ENCODE results near the gene PRND. TPM values are rescaled to one million over a fixed set of nuclear protein-coding genes. Genes with fewer than 3 reads are reported as not detected.

PRND gene
- total and polyA plus RNA-seq, 2 of the 13 experiments (the other 11 are each of a cell fraction or from before 2014, with no cell fraction given) = not detected

- TF ChIP-seq ZNF512B (CRISPR knock-in tag; IDR thresholded peaks at IDR 0.05; ENCODE audit: borderline replicate concordance) (0 out of 2 replicates have a peak, but pooled peaks have one; percentile 72), ARNTL (CRISPR knock-in tag; IDR thresholded peaks at IDR 0.05) (no peak), CBX2 (IDR thresholded peaks at IDR 0.05; ENCODE audit: low read depth, low read length) (no peak), CBX2 (CRISPR knock-in tag; IDR thresholded peaks at IDR 0.05; ENCODE audit: low read depth) (no peak), ZNF660 (CRISPR knock-in tag; IDR thresholded peaks at IDR 0.05; ENCODE audit: borderline replicate concordance, low read depth) (no peak), YEATS4 (CRISPR knock-in tag; IDR thresholded peaks at IDR 0.05; ENCODE audit: borderline replicate concordance) (peak; percentile 49; the same call in 1 of the 2 replicates), CREB3 (CRISPR knock-in tag; IDR thresholded peaks at IDR 0.05) (no peak), GLMP (CRISPR knock-in tag; IDR thresholded peaks at IDR 0.05; ENCODE audit: borderline replicate concordance) (no peak), JUND (CRISPR knock-in tag; IDR thresholded peaks at IDR 0.05) (no peak), CBX5 (CRISPR knock-in tag; IDR thresholded peaks at IDR 0.05; ENCODE audit: borderline replicate concordance) (peak; percentile 56; the same call in 1 of the 2 replicates), ZNF207 (IDR thresholded peaks at IDR 0.05; ENCODE audit: borderline replicate concordance) (no peak), NFKBIZ (CRISPR knock-in tag; IDR thresholded peaks at IDR 0.05) (no peak), ZNF550 (CRISPR knock-in tag; IDR thresholded peaks at IDR 0.05; ENCODE audit: borderline replicate concordance) (no peak), MEIS2 (CRISPR knock-in tag; IDR thresholded peaks at IDR 0.05) (no peak), ZFP82 (CRISPR knock-in tag; IDR thresholded peaks at IDR 0.05; ENCODE audit: borderline replicate concordance) (no peak), ELF1 (CRISPR knock-in tag; IDR thresholded peaks at IDR 0.05) (peak; percentile 70), FOXA1 (IDR thresholded peaks at IDR 0.05) (0 out of 2 replicates have a peak, but pooled peaks have one; percentile 48), FOXA1 (CRISPR knock-in tag; IDR thresholded peaks at IDR 0.05) (peak; percentile 87), ZNF335 (CRISPR knock-in tag; IDR thresholded peaks at IDR 0.05) (no peak), ZNF17 (CRISPR knock-in tag; IDR thresholded peaks at IDR 0.05) (0 out of 2 replicates have a peak, but pooled peaks have one; percentile 82), SSRP1 (CRISPR knock-in tag; IDR thresholded peaks at IDR 0.05) (no peak), ZNF18 (CRISPR knock-in tag; IDR thresholded peaks at IDR 0.05; ENCODE audit: insufficient replicate concordance) (no peak), TEF (CRISPR knock-in tag; IDR thresholded peaks at IDR 0.05) (peak; percentile 45; the same call in 1 of the 2 replicates)
Measured at GRCh38 chr20:4720041-4720976, 1.4 kb upstream of the PRND start (continued).

Measured in HepG2 (cell line).